Body of pancreas (tissue), 4 donors: ENCODE results near the gene DOC2A. TPM values are rescaled to one million over a fixed set of nuclear protein-coding genes. Genes with fewer than 3 reads are reported as not detected.

ENCODE experiments used
- ATAC-seq: fragments of 150-250 bp; one replicate; pipeline ENCODE4 v1.9.1; 2016
- DNase-seq, 4 donors: peaks; one replicate each; pipeline ENCODE4 v3.0.0-alpha.2; 2019
- H3K27ac ChIP-seq, 4 donors: fragments of 200-600 bp; sonication (generic); 1 replicate in 3 of 4; 2 replicates in 1 of 4; pipeline versions ENCODE4 v1.5.1 to v1.6.1; 2016 to 2019; ENCODE audit warnings: mild to moderate bottlenecking in 1 of 4, mixed read lengths in 1 of 4, moderate library complexity in 1 of 4
- H3K27me3 ChIP-seq, 2 donors: fragments of 200-600 bp; sonication (generic); one replicate each; pipeline ENCODE4 v1.6.0; 2016; ENCODE audit warnings: mild to moderate bottlenecking in 1 of 2
- H3K36me3 ChIP-seq, 2 donors: fragments of 200-600 bp; sonication (generic); replicated peaks in 1 of 2; 2 replicates each; pipeline ENCODE4 v1.5.1; 2016; ENCODE audit warnings: low read depth in 2 of 2; ENCODE audit not compliant: insufficient read depth in 1 of 2
- H3K4me1 ChIP-seq: fragments of 200-600 bp; sonication (generic); one replicate; pipeline ENCODE4 v1.6.0; 2016
- H3K4me3 ChIP-seq, 2 donors: fragments of 200-600 bp; sonication (generic); 1 replicate in 1 of 2; 2 replicates in 1 of 2; pipeline ENCODE4 v1.5.1; 2016 to 2019
- H3K9me3 ChIP-seq, 3 donors: fragments of 200-600 bp; sonication (generic); 1 replicate in 2 of 3; 2 replicates in 1 of 3; pipeline ENCODE4 v1.5.1; 2016
- POLR2A ChIP-seq, 3 donors: fragments of 450-650 bp; IDR thresholded peaks; one replicate each; pipeline ENCODE4 v1.6.1; 2016; ENCODE audit warnings: antibody characterized with exemption in 3 of 3, mild to moderate bottlenecking in 2 of 3
- WGBS, 2 donors: methylation state at CpG; one replicate each; pipeline ENCODE4 v1.1.5; 2017; 5-methylcytosine and 5-hydroxymethylcytosine counted together
- intact Hi-C: fragments of 100-400 bp; cut with DNase I; formaldehyde crosslinking; loops from one replicate; pipeline ENCODE4 v1.15.1; 2023
- total RNA-seq, 2 donors: library from RNA; depleted of rRNA; stranded (reverse); fragments of >200 nt; gene quantifications; one replicate each; pipeline ENCODE4 v1.1.0, GENCODE V29; 2016
- TF ChIP-seq, protein P1 (sequence below), 7 experiments: fragments of 450-650 bp in 4 of 7; fragments of 200-600 bp in 3 of 7; sonication (generic) in 3 of 7; IDR thresholded peaks; one replicate each; pipeline ENCODE4 v1.5.1; 2016 to 2019; ENCODE audit warnings: antibody characterized with exemption in 7 of 7

The DOC2A gene
- total RNA-seq, result under 1 TPM in 1 of 2 donors, not detected in 1; 0.78 TPM

DNA sequence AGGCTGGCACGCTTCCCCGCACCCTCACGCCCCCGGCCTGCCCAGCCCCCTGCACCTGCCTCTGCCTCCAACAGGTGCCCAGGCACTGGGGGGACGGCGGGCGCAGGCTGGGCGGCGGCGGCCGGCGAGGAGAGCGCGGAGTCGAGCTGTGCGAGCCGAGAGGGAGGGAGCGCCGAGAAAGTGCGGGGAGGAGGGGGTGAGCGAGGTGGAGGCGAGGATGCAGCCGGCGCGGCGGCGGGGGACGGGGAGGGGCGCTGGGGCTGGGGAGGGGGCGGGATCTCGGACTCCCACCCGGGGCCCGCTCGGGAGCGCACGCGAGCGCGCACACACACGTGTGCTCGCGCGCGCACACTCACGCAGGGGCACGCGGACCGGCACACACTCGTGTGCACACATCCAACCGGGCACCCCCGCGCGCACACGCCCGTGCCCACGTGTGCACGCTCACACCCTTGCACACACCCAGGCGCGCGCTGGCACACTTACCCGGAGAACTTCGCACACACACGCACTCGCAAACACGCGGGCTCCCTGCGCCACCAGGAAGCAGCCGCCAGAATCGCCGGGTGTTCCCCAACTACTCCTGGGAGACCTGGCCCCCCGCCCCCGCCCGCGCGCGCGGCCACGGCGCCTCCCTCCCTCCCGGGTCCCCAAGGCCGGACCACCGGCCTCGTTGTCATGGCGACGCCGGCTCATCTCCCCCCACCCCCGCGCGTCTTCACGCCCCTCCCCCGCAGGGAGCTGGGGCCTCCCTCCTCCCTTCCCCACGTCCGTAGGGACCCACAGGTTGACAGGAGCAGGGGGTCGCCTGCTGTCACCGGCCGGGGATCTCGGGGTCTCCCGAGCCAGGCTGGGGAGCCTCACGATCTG lies at the start of gene DOC2A:
TSS of gene DOC2A (minus strand) at position 184 of the 870 bp plus-strand sequence. CDS start 805 bp downstream, outside the sequence.
- Histone ChIP-seq H3K36me3 (no peaks in the 10 kb centered on the region), H3K4me1 (peaks cover 20% of the 10 kb centered on the region), H3K9me3 (no peaks in the 10 kb centered on the region), H3K27me3 (peaks cover 3 to 20% of the 10 kb centered on the region in 2 donors), H3K27ac (no peak within 1 kb of the TSS), H3K4me3 (peak within 1 kb of the TSS; percentile 9 to 17)
- DNase-seq, result no peak
- ATAC-seq, result no peak
- TF ChIP-seq, protein P1, sequence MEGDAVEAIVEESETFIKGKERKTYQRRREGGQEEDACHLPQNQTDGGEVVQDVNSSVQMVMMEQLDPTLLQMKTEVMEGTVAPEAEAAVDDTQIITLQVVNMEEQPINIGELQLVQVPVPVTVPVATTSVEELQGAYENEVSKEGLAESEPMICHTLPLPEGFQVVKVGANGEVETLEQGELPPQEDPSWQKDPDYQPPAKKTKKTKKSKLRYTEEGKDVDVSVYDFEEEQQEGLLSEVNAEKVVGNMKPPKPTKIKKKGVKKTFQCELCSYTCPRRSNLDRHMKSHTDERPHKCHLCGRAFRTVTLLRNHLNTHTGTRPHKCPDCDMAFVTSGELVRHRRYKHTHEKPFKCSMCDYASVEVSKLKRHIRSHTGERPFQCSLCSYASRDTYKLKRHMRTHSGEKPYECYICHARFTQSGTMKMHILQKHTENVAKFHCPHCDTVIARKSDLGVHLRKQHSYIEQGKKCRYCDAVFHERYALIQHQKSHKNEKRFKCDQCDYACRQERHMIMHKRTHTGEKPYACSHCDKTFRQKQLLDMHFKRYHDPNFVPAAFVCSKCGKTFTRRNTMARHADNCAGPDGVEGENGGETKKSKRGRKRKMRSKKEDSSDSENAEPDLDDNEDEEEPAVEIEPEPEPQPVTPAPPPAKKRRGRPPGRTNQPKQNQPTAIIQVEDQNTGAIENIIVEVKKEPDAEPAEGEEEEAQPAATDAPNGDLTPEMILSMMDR (IDR thresholded peaks at IDR 0.05), result no peak
- no peak for TF ChIP-seq POLR2A (IDR thresholded peaks at IDR 0.05)
- WGBS, 2 donors, result 1% methylated on average over 91 of the region's 99 CpGs; no CpG with 5 or more reads in 1 of the 2 donors
- intact Hi-C loops, result no loop called here

DNA sequence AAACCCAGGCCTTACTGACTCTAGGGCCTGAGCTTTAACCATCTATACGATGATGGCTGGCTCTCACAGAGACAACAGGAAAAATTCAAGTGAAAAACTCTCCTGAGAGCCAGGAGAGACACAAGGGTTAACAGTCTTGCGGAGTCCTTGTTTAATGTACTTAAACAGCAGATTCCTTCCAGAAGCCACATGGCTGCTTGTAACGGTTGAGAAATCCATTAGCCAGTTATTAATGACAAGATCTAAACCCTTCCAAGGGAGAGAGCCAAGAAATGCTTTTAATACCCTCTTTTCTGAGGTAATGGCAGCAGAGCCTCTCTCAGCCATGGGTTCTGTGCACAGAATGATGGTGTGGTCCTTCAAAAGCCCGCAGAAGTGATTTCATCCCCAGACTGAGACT lies 49.5 kb upstream of the DOC2A start:
- H3K4me1 ChIP-seq, result peaks cover 22% of the 10 kb centered on the region
- 86 to 87% methylated on average over 4 of the region's 4 CpGs for WGBS, 2 donors
- H3K9me3 ChIP-seq, result no peaks in the 10 kb centered on the region
- H3K4me3 ChIP-seq, result no peak overlapping the region
- TF ChIP-seq POLR2A (IDR thresholded peaks at IDR 0.05), result no peak
- TF ChIP-seq, protein P1 (IDR thresholded peaks at IDR 0.05), result no peak
- H3K36me3 ChIP-seq, result no peaks in the 10 kb centered on the region
- H3K27me3 ChIP-seq, result no peaks in the 10 kb centered on the region
- intact Hi-C loops, result no loop called here
- DNase-seq (no peak), ATAC-seq (no peak)
- no peak overlapping the region for H3K27ac ChIP-seq

- ATAC-seq, result peak; percentile 83
Observed at GRCh38 chr16:30054959-30055553, 44.2 kb upstream of the DOC2A start.

GRCh38 chr16:30054451-30054850 lies 43.6 kb upstream of the DOC2A start:
- Histone ChIP-seq H3K4me1 (peaks cover 29% of the 10 kb centered on the region), H3K4me3 (no peak overlapping the region), H3K36me3 (no peaks in the 10 kb centered on the region), H3K27me3 (no peaks in the 10 kb centered on the region), H3K9me3 (no peaks in the 10 kb centered on the region), H3K27ac (peak overlapping the region; percentile 71 to 81 (median 76))
- intact Hi-C loops, result no loop called here
- DNase-seq (no peak), ATAC-seq (no peak)
- 79 to 82% methylated on average over 8 of the region's 8 CpGs for WGBS, 2 donors
- TF ChIP-seq, protein P1 (IDR thresholded peaks at IDR 0.05), result no peak
- TF ChIP-seq POLR2A (IDR thresholded peaks at IDR 0.05), result no peak

More at GRCh38 chr16:30054959-30055553, 44.2 kb upstream of the DOC2A start:
- WGBS, 2 donors, result 15 to 25% methylated on average over 8 to 10 of the region's 10 CpGs
- intact Hi-C loops, result no loop called here
- DNase-seq, result peak; percentile 90 to 95 (median 93)
- Histone ChIP-seq H3K4me1 (peaks cover 29% of the 10 kb centered on the region), H3K36me3 (no peaks in the 10 kb centered on the region), H3K4me3 (no peak overlapping the region), H3K27me3 (no peaks in the 10 kb centered on the region), H3K27ac (peak overlapping the region; percentile 71 to 81 (median 76)), H3K9me3 (no peaks in the 10 kb centered on the region)
- peak in 1 of 3 donors; percentile 15 for TF ChIP-seq POLR2A (IDR thresholded peaks at IDR 0.05)
- TF ChIP-seq, protein P1 (IDR thresholded peaks at IDR 0.05), result peak; percentile 11 to 64 (median 53)
